T-helper 17 cell (primary cell): ENCODE results near the gene NUDT16L1. TPM values are rescaled to one million over a fixed set of nuclear protein-coding genes. Genes with fewer than 3 reads are reported as not detected.
"Not testable (repeated sequence)": the region's sequence is repeated elsewhere in the genome, so short reads cannot be mapped to it uniquely, and the experiment has no call there.

Source experiments
- ATAC-seq: fragments of 150-1000 bp; cut with Tn5 transposase; 2 replicates; pipeline ENCODE4 v1.10.0; 2021; ENCODE audit warnings: mild to moderate bottlenecking, moderate library complexity
- DNase-seq, 3 donors: peaks; one replicate each; pipeline versions ENCODE4 v3.0.0 to v3.0.0-alpha.2; 2020 to 2021
- H3K9me3 ChIP-seq: one replicate; pipeline ENCODE4 v1.7.0; 2013; ENCODE audit warnings: low read length, mild to moderate bottlenecking; ENCODE audit not compliant: control insufficient read depth, poor library complexity, severe bottlenecking
- H3K27ac Mint-ChIP-seq: one replicate; pipeline ENCODE4 v1.8.0; 2022; ENCODE audit warnings: mild to moderate bottlenecking, moderate library complexity, mixed read lengths
- H3K27me3 Mint-ChIP-seq: one replicate; pipeline ENCODE4 v1.8.0; 2022; ENCODE audit warnings: mixed read lengths
- H3K36me3 Mint-ChIP-seq: one replicate; pipeline ENCODE4 v1.8.0; 2022; ENCODE audit warnings: low read depth, mixed read lengths
- H3K4me1 Mint-ChIP-seq: one replicate; pipeline ENCODE4 v1.8.0; 2022; ENCODE audit warnings: mild to moderate bottlenecking, mixed read lengths
- H3K4me3 Mint-ChIP-seq: one replicate; pipeline ENCODE4 v1.8.0; 2022; ENCODE audit warnings: mild to moderate bottlenecking, moderate library complexity, mixed read lengths
- total RNA-seq, 4 donors: library from RNA in 2 of 4; stranded (reverse) in 2 of 4; gene quantifications; one replicate each; pipeline ENCODE4 v1.2.3 and lab custom pipeline; 2022 to 2026

Gene NUDT16L1
- total RNA-seq (10 to 100 TPM; 44.7 to 49.6 TPM), total RNA-seq (lab: John Stamatoyannopoulos, UW) (27.6 to 42.9 reads per million in 2 donors)

DNA sequence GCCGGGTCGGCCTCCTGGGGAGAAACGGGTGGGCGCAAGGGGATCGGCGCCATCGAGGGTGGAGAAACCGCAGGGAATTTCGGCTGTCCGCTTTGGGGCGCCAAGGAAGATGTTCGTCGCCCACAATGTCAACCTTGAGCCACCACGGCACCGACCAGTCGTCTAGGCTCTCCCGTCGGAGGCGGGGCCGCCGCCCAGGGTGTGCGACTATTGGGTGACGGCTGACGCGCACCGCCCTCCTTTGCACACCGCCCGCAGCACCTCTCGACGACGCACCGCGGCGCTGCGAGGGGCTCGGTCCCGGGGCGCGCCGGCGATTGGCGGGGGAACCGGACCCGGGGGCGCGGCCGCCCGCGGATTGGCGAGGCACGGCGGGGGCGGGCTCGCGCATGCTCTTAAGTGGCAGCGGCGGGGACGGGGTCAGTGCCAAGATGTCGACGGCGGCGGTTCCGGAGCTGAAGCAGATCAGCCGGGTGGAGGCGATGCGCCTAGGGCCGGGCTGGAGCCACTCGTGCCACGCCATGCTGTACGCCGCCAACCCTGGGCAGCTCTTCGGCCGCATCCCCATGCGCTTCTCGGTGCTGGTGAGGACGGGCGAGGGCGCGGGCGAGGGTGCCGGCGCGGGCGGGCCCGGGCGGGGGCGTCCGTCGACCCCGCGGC lies at the start of gene NUDT16L1:
Gene NUDT16L1 (plus strand): TSS at position 267 of the 660 bp plus-strand sequence. CDS start 165 bp downstream, at position 432.
- ATAC-seq, result peak; percentile 95

GRCh38 chr16:4646773-4647643 lies 46.4 kb upstream of the NUDT16L1 start:
- H3K4me3 Mint-ChIP-seq, result no peak overlapping the region
- no peaks in the 10 kb centered on the region for H3K9me3 ChIP-seq
- no peaks in the 10 kb centered on the region for H3K36me3 Mint-ChIP-seq
- ATAC-seq (peak; percentile 39), DNase-seq (no peak)
- H3K27me3 Mint-ChIP-seq, result no peaks in the 10 kb centered on the region
- peaks cover 19% of the 10 kb centered on the region for H3K4me1 Mint-ChIP-seq
- no peak overlapping the region for H3K27ac Mint-ChIP-seq

More for the DNA sequence above, at the start of gene NUDT16L1:
- peak; percentile 98 for DNase-seq
- Mint-ChIP-seq H3K27me3 (no peaks in the 10 kb centered on the region), H3K27ac (peak within 1 kb of the TSS; percentile 27), H3K4me1 (peaks cover 10% of the 10 kb centered on the region), H3K4me3 (peak within 1 kb of the TSS; percentile 88), H3K36me3 (no peaks in the 10 kb centered on the region)
- no peaks in the 10 kb centered on the region for H3K9me3 ChIP-seq

- Mint-ChIP-seq H3K4me3 (no peak overlapping the region), H3K27me3 (no peaks in the 10 kb centered on the region), H3K36me3 (no peaks in the 10 kb centered on the region), H3K27ac (no peak overlapping the region), H3K4me1 (peaks cover 19% of the 10 kb centered on the region)
- ATAC-seq (no peak), DNase-seq (no peak)
- no peaks in the 10 kb centered on the region for H3K9me3 ChIP-seq
Observed at GRCh38 chr16:4647644-4647980, 45.8 kb upstream of the NUDT16L1 start.

GRCh38 chr16:4648917-4649316 lies 44.4 kb upstream of the NUDT16L1 start:
- Mint-ChIP-seq H3K36me3 (no peaks in the 10 kb centered on the region), H3K4me1 (peaks cover 17% of the 10 kb centered on the region), H3K27ac (peak overlapping the region; percentile 56), H3K4me3 (no peak overlapping the region), H3K27me3 (no peaks in the 10 kb centered on the region)
- no peak for ATAC-seq
- DNase-seq, result no peak
- no peaks in the 10 kb centered on the region for H3K9me3 ChIP-seq

GRCh38 chr16:4649744-4650442 lies 43.5 kb upstream of the NUDT16L1 start:
- no peak for DNase-seq
- H3K4me1 Mint-ChIP-seq, result peaks cover 17% of the 10 kb centered on the region
- no peaks in the 10 kb centered on the region for H3K9me3 ChIP-seq
- H3K27ac Mint-ChIP-seq, result peak overlapping the region; percentile 86
- no peaks in the 10 kb centered on the region for H3K27me3 Mint-ChIP-seq
- H3K4me3 Mint-ChIP-seq, result peak overlapping the region; percentile 19
- H3K36me3 Mint-ChIP-seq, result no peaks in the 10 kb centered on the region
- peak; percentile 39 for ATAC-seq

DNA sequence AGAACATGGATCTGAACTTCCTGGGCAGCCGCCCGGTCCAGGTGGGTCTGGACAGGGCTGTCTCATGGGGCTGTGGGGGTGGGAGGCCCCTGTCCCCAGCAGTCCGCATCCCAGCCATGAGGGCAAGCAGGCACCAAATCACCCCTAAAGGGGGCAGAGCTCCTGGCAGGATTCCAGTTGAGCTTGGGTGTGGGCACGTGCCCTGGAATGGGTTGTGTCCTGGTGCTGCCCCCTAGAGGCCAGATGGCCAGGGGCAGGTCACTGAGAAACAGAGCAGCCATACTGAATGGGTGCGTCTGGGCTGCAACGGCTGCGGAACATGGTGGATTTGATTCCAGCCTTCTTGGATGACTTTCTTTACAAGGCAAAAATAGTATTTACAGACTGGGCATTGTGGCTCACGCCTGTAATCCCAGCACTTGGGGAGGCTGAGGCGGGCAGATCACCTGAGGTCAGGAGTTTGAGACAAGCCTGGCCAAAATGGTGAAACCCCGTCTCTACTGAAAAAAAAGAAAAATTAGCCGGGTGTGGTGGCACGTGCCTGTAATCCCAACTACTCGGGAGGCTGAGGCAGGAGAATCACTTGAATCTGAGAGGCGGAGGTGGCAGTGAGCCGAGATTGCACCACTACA lies 42.8 kb upstream of the NUDT16L1 start:
- peak overlapping the region; percentile 19 for H3K4me3 Mint-ChIP-seq
- not testable (repeated sequence) for H3K9me3 ChIP-seq, H3K36me3 Mint-ChIP-seq, H3K27me3 Mint-ChIP-seq
- ATAC-seq (peak; percentile 81), DNase-seq (peak; percentile 59 to 74 (median 61))
- H3K4me1 Mint-ChIP-seq, result peaks cover 13% of the 10 kb centered on the region
- peak overlapping the region; percentile 86 for H3K27ac Mint-ChIP-seq

GRCh38 chr16:4651827-4652226 lies 41.5 kb upstream of the NUDT16L1 start:
- Mint-ChIP-seq H3K4me3 (no peak overlapping the region), H3K4me1 (peaks cover 13% of the 10 kb centered on the region), H3K27ac (no peak overlapping the region), H3K27me3 (no peaks in the 10 kb centered on the region), H3K36me3 (no peaks in the 10 kb centered on the region)
- no peaks in the 10 kb centered on the region for H3K9me3 ChIP-seq
- ATAC-seq, result no peak
- DNase-seq, result no peak

DNA sequence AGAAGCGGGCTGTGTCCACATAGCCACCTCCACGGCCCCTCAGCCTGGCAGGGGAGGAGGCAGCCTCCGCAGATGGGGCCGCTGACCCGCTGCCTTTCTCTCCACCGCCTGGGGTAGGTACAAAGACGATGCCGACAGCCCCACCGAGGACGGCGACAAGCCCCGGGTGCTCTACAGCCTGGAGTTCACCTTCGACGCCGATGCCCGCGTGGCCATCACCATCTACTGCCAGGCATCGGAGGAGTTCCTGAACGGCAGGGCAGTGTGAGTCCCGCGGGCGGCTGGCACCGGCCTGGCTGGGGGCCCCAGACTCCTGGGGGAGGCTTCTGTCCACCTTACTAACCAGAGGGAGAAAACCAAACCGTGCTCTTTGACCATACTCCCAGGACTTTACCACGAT lies 40.8 kb upstream of the NUDT16L1 start:
- no peaks in the 10 kb centered on the region for H3K9me3 ChIP-seq

DNA sequence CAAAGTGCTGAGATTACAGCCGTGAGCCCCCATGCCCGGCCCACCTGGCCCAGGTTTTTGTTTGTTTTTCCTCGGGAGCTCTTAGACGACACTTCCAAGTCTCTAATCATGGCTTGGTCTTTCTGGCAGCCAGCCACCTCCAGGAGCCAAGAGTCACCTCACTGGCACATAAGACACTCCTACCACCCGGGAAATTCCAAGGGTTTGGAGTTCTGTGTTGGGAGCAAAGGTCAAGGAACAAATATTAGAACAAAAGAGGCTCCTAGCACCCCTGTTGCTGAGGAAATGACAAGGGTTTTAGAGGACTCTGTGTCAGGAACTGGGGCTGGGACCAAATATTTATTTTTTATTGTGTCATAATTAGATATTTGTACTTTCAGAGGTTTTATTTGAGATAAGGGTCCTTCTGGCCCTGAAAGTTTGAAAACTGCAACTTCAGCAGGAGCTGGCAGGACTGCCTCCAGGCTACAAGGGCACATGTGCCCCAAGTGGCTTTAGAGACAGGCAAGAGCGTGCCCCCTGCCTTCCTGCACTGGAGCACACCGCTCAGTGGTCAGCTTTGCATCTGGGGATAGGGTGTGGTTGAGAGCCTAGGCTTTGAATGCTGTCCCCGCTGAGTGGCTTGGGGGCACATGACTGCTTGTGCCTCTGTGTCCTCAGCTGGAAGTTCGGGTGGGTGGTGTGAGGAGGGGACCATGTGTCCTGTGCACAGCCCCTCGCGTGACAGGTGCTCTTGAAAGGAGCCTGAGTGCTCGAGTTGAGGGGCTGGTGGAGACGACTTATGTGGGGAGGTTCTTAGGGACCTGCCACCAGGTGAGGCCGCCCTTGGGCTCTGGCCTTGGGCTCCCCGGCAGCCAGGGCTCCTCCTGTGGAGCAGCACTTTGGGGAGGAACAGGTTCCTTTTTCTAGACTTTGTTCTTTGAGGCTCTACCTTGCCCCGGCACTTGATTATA lies 39.1 kb upstream of the NUDT16L1 start:
- ATAC-seq (no peak), DNase-seq (no peak)
- H3K4me3 Mint-ChIP-seq, result no peak overlapping the region
- peaks cover 12% of the 10 kb centered on the region for H3K4me1 Mint-ChIP-seq
- H3K9me3 ChIP-seq, result no peaks in the 10 kb centered on the region
- no peak overlapping the region for H3K27ac Mint-ChIP-seq
- H3K36me3 Mint-ChIP-seq, result no peaks in the 10 kb centered on the region
- H3K27me3 Mint-ChIP-seq, result no peaks in the 10 kb centered on the region

More for the DNA sequence above, 40.8 kb upstream of the NUDT16L1 start:
- Mint-ChIP-seq H3K4me1 (peaks cover 13% of the 10 kb centered on the region), H3K36me3 (no peaks in the 10 kb centered on the region), H3K27ac (no peak overlapping the region), H3K4me3 (no peak overlapping the region), H3K27me3 (no peaks in the 10 kb centered on the region)
- no peak for ATAC-seq
- no peak for DNase-seq

DNA sequence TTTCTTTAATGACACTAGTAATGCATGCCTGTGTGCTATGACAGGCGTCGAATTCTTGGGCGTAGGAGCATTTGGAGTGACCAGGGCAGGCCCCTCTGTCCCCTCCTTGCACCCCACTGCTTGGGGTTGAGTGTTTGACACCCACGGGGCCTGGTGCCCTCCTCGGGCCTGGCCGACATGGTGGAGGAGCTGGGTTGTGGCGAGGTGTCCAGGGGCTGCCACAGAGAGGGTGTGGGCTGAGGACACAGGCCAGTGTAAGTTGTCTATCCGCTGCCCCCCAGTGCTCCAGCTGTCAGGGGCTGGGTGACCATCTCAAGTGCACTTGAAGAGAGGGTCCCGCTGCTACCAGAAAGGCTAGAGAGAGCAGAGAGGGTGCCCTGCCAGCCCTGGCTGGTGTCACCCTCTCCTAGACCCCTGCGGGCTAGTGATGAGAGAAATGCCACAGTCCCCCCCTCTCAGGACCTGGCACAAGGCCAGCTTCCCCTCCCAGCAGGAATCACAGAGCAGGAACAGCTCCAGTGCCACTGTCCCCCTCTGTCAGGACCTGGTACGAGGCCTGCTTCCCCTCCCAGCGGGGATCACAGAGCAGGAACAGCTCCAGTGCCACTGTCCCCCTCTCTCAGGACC lies 38.3 kb upstream of the NUDT16L1 start:
- no peaks in the 10 kb centered on the region for H3K9me3 ChIP-seq
- no peaks in the 10 kb centered on the region for H3K36me3 Mint-ChIP-seq
- no peak for ATAC-seq
- H3K27me3 Mint-ChIP-seq, result no peaks in the 10 kb centered on the region
- H3K4me1 Mint-ChIP-seq, result peaks cover 10% of the 10 kb centered on the region
- no peak for DNase-seq
- no peak overlapping the region for H3K4me3 Mint-ChIP-seq
- no peak overlapping the region for H3K27ac Mint-ChIP-seq

- H3K27ac Mint-ChIP-seq, result no peak overlapping the region
- no peaks in the 10 kb centered on the region for H3K36me3 Mint-ChIP-seq
- H3K27me3 Mint-ChIP-seq, result no peaks in the 10 kb centered on the region
- peaks cover 13% of the 10 kb centered on the region for H3K4me1 Mint-ChIP-seq
- ATAC-seq (no peak), DNase-seq (no peak)
- H3K4me3 Mint-ChIP-seq, result no peak overlapping the region
- no peaks in the 10 kb centered on the region for H3K9me3 ChIP-seq
Observed at GRCh38 chr16:4655801-4656200, 37.6 kb upstream of the NUDT16L1 start.

GRCh38 chr16:4656221-4656620 lies 37.1 kb upstream of the NUDT16L1 start:
- Mint-ChIP-seq H3K4me1 (peaks cover 16% of the 10 kb centered on the region), H3K36me3 (no peaks in the 10 kb centered on the region), H3K4me3 (no peak overlapping the region), H3K27ac (no peak overlapping the region), H3K27me3 (no peaks in the 10 kb centered on the region)
- no peak for DNase-seq
- no peak for ATAC-seq
- no peaks in the 10 kb centered on the region for H3K9me3 ChIP-seq
